ENCODE data around the gene CLCN4.

Gene CLCN4

DNA sequence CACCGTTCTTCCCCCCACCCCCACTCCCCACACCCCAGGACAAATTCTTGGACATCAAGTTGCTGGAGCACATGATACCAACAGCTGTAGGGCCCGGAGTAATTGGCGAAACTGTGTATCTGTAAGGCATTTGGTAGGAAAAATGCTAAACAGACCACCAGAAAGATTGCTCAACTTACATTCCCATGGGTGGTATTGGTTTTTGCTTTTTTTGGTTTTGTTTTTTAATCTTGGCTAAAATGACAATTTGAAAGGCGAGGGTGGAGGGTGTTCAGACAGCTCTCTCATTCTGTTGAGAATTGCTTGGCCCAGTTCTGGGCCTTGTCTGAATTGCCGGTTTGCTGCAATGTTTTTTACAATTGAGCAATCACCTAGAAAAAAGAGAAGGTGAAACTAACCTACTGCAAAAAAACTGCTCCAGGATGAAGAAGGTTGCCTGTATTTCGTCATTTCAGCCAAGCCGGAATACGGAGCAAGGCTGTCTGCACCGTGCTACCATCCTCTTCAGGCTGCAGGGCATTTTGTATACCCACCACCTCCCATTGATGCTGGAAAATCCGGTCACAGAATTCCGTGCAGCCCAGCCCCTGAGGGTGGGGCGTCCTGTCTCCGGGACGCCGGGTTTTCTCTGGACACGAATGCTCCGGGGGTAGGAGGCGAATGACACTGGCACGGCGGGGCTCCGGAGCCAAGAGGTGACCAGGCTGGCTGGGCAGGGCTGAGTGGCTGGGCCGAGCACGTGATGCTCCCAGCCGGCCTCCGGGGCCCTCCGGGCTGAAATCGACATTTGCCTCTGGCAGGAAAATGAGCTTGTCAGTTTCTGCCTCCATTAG lies at the start of gene CLCN4:
CLCN4 (plus strand) TSS at position 777 of the 833 bp plus-strand sequence. CDS start 28,058 bp downstream, outside the sequence.
- TF ChIP-seq ZFX (IDR thresholded peaks at IDR 0.05; ENCODE audit: borderline replicate concordance), result no peak
- H3K27ac ChIP-seq, result no peak within 1 kb of the TSS

DNA sequence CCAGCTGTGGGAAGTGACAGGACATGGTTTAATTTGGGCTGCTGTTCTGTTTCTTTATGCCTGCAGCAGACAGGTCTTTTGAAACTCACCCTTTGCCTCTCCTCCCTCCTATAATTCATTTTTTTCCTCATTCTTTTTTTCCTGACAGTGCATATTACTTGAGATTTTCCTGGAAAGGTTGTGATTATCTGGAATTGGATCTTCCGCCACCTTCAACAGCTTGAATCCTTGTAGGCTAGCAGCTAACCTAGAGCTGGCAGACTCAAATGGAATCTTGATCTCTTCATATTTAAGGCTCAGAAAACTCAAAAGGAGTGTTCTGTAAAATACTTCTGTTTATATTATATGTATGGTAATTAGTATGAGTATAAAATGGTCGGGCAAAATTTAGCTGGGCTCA lies 49.3 kb upstream of the CLCN4 start:
- no peak for TF ChIP-seq ZFX (IDR thresholded peaks at IDR 0.05; ENCODE audit: borderline replicate concordance)
- TF ChIP-seq, protein P1, sequence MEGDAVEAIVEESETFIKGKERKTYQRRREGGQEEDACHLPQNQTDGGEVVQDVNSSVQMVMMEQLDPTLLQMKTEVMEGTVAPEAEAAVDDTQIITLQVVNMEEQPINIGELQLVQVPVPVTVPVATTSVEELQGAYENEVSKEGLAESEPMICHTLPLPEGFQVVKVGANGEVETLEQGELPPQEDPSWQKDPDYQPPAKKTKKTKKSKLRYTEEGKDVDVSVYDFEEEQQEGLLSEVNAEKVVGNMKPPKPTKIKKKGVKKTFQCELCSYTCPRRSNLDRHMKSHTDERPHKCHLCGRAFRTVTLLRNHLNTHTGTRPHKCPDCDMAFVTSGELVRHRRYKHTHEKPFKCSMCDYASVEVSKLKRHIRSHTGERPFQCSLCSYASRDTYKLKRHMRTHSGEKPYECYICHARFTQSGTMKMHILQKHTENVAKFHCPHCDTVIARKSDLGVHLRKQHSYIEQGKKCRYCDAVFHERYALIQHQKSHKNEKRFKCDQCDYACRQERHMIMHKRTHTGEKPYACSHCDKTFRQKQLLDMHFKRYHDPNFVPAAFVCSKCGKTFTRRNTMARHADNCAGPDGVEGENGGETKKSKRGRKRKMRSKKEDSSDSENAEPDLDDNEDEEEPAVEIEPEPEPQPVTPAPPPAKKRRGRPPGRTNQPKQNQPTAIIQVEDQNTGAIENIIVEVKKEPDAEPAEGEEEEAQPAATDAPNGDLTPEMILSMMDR (IDR thresholded peaks at IDR 0.05), result no peak
- H3K27ac ChIP-seq, result no peak overlapping the region

DNA sequence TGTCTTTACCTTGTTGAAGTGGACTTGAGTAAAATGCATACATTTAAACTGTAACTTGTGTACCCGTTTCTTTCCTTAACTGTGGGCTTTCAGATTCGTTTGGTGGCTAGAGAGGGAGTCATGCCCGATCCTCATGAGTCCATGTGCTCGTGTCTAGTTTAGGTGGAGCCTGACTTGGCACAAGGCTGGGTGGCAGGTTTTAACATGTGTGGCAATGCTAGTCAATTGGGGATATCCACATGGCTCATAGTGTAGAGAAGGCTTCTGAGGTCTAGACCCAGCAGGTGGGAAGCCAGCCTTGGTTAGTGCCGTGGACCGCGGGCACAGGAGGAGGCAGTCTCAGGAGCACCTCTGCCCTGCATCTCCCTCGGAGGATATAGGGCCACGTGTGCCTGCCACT lies 48.5 kb upstream of the CLCN4 start:
- H3K27ac ChIP-seq, result no peak overlapping the region
- no peak for TF ChIP-seq ZFX (IDR thresholded peaks at IDR 0.05; ENCODE audit: borderline replicate concordance)
- TF ChIP-seq, protein P1 (IDR thresholded peaks at IDR 0.05), result no peak

DNA sequence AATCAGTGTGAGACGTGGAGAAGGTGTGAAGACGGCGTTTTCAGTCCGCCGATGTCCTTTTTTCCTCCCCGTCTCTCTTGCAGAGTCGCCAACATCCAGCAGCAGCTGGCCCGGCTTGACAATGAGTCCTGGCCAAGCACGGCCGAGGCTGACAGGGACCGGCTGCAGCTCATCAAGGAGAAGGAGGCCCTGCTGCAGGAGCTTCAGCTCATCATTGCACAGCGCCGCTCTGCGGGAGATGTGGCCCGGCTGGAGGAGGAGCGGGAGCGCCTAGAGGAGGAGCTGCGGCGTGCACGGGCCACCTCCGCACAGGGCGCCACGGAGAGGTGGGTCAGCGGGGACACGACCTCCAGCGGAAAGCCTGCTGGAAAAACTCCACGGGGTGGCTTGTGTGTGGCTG lies 47.1 kb upstream of the CLCN4 start:
- H3K27ac ChIP-seq, result no peak overlapping the region
- TF ChIP-seq ZFX (IDR thresholded peaks at IDR 0.05; ENCODE audit: borderline replicate concordance), result no peak
- TF ChIP-seq, protein P1 (IDR thresholded peaks at IDR 0.05), result no peak

DNA sequence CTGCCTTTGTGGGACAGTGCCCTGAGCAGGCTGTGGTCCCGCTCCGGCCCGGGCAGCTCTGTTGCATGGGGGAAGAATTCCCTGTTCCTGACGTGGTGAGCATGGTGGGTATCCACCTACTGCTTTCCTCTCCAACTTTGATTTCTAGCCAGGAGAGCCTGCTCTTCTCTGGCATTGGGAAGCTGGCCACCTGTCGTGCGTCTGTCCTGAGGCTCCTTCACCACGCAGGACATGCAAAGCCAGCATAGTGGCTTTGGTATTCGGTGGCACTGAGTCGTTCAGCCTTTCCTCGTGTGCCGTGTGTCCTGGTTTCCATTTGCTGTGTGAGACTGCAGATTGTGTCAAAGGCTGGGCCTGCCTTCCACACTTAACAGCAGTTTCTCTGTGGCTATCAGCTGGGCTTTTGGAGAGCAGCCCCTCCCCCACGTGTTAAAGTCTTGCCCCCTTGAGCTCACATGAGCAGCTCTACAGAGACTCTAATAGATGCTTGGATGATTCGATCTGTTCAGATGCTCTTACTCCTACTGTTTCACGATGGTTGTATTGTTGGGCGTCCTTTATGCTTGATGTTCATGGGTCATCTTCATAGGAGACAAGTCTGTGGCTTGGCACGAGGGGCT lies 46.3 kb upstream of the CLCN4 start:
- no peak overlapping the region for H3K27ac ChIP-seq
- no peak for TF ChIP-seq ZFX (IDR thresholded peaks at IDR 0.05; ENCODE audit: borderline replicate concordance)
- TF ChIP-seq, protein P1 (IDR thresholded peaks at IDR 0.05), result no peak

DNA sequence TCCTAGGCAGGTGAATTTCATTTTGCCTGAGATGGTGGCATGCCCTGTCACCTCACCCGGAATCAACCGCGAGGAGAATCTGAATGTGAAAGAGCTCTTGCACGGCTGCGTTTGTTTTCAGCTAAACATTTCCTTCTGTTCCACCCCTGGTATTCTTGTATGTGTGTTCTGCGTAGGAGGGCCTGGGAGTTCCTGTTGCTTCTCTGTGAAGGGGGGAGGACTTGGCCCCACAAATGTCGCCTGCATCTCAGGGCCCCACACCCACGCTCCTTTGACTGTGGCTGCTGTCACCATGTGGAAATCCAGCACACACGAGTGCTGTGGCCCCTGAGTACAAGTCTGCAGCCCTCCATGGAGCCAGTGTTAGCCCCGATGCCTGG lies 45.8 kb upstream of the CLCN4 start:
- no peak overlapping the region for H3K27ac ChIP-seq
- no peak for TF ChIP-seq ZFX (IDR thresholded peaks at IDR 0.05; ENCODE audit: borderline replicate concordance)
- TF ChIP-seq, protein P1 (IDR thresholded peaks at IDR 0.05), result no peak

DNA sequence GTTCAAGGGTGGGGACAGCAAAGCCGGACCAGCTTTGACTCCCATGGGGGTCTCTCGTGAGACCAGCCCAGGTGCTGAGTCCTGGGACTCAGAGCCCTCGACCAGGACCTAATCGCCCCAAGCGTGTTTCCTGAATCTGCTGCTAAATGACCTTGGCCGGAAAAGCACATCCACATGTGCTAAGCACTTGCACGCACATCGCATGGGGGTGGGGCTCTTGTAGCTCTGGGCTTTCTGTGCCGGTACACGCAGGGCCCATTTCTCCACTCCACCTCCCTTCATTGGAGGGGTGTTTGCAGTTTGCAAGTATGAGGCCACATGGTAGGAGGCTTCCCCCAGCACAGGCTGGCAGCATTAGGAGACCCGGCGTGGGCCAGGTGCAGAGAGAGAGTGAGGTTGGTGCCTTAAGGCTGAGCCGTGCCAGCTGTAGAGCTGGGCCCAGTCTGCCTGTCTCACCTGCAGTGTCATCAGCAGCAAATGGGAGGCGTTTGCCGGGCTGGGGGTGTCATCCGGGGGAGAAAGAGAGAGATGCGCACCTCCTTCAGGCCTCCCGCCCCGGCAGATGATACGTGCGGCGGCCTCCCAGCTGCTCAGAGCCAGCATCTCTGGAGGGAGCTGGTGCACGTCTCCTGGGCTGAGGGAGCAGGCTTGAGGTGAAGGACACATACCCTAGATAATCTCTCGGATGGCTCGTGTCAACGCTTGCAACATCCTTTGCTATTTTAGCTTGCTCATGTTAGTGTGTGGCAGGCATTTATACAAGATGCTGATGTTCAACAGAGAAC lies 45.2 kb upstream of the CLCN4 start:
- TF ChIP-seq ZFX (IDR thresholded peaks at IDR 0.05; ENCODE audit: borderline replicate concordance), result no peak
- TF ChIP-seq, protein P1 (IDR thresholded peaks at IDR 0.05), result no peak
- H3K27ac ChIP-seq, result no peak overlapping the region

Measured in 22Rv1 (cell line).